Measurements from ENCODE around the gene ASTN1.

The ASTN1 gene

GRCh38 chr1:177135250-177135649, 29.3 kb downstream of the ASTN1 start:
- DNase-seq (ENCODE audit: low read depth in 1 of 2, low spot score in 1 of 2) = no peak
- no peak overlapping the region for H3K4me3 ChIP-seq (replicated peaks; ENCODE audit: insufficient read depth, low read length)
- H3K27ac ChIP-seq (replicated peaks) = no peak overlapping the region
- TF ChIP-seq SPI1 (IDR thresholded peaks at IDR 0.05; ENCODE audit: borderline replicate concordance, low read depth) (no peak), POLR2AphosphoS5 (IDR thresholded peaks at IDR 0.05; ENCODE audit: low read depth) (no peak), GABPA (IDR thresholded peaks at IDR 0.05; ENCODE audit: low read depth) (no peak)
- TF ChIP-seq, protein P1, sequence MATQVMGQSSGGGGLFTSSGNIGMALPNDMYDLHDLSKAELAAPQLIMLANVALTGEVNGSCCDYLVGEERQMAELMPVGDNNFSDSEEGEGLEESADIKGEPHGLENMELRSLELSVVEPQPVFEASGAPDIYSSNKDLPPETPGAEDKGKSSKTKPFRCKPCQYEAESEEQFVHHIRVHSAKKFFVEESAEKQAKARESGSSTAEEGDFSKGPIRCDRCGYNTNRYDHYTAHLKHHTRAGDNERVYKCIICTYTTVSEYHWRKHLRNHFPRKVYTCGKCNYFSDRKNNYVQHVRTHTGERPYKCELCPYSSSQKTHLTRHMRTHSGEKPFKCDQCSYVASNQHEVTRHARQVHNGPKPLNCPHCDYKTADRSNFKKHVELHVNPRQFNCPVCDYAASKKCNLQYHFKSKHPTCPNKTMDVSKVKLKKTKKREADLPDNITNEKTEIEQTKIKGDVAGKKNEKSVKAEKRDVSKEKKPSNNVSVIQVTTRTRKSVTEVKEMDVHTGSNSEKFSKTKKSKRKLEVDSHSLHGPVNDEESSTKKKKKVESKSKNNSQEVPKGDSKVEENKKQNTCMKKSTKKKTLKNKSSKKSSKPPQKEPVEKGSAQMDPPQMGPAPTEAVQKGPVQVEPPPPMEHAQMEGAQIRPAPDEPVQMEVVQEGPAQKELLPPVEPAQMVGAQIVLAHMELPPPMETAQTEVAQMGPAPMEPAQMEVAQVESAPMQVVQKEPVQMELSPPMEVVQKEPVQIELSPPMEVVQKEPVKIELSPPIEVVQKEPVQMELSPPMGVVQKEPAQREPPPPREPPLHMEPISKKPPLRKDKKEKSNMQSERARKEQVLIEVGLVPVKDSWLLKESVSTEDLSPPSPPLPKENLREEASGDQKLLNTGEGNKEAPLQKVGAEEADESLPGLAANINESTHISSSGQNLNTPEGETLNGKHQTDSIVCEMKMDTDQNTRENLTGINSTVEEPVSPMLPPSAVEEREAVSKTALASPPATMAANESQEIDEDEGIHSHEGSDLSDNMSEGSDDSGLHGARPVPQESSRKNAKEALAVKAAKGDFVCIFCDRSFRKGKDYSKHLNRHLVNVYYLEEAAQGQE (IDR thresholded peaks at IDR 0.05; ENCODE audit: insufficient replicate concordance, low read depth) = no peak
- TF ChIP-seq, protein P2, sequence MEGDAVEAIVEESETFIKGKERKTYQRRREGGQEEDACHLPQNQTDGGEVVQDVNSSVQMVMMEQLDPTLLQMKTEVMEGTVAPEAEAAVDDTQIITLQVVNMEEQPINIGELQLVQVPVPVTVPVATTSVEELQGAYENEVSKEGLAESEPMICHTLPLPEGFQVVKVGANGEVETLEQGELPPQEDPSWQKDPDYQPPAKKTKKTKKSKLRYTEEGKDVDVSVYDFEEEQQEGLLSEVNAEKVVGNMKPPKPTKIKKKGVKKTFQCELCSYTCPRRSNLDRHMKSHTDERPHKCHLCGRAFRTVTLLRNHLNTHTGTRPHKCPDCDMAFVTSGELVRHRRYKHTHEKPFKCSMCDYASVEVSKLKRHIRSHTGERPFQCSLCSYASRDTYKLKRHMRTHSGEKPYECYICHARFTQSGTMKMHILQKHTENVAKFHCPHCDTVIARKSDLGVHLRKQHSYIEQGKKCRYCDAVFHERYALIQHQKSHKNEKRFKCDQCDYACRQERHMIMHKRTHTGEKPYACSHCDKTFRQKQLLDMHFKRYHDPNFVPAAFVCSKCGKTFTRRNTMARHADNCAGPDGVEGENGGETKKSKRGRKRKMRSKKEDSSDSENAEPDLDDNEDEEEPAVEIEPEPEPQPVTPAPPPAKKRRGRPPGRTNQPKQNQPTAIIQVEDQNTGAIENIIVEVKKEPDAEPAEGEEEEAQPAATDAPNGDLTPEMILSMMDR (IDR thresholded peaks at IDR 0.05; ENCODE audit: insufficient read depth, low read length) = no peak
- H3K27me3 ChIP-seq (ENCODE audit: insufficient read depth, poor library complexity, severe bottlenecking) = no peaks in the 10 kb centered on the region

DNA sequence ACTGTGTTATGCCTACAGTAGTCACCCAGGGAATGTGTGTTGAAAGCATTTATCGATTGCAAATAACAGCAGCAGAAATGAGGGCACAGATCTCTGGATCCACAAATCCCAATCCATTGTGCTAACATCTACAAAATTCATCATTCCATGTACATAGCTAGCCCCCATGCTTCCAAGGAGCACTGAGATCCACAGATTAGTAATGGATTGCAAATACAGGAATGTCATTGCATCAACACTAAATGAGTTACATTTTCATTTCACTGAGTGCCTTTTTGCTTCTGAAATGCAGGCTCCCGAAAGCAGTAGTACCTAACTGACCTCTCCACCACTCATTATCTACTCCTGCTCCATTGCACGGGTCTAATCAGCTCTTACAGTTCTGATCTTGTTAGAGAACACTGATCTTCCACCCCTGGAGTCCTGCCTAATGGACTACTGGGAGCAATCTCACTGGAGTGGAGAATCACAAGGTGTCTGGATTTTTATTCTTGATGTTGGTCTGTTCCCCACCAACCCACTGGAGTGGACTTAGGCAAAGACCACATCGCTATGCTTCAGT, 30.5 kb downstream of the ASTN1 start:
- Histone ChIP-seq H3K27me3 (ENCODE audit: insufficient read depth, poor library complexity, severe bottlenecking) (no peaks in the 10 kb centered on the region), H3K27ac (replicated peaks) (no peak overlapping the region), H3K4me3 (replicated peaks; ENCODE audit: insufficient read depth, low read length) (no peak overlapping the region)
- DNase-seq (ENCODE audit: low read depth in 1 of 2, low spot score in 1 of 2) = no peak
- no peak for TF ChIP-seq GABPA (IDR thresholded peaks at IDR 0.05; ENCODE audit: low read depth)
- TF ChIP-seq, protein P2 (IDR thresholded peaks at IDR 0.05; ENCODE audit: insufficient read depth, low read length) = no peak
- TF ChIP-seq SPI1 (IDR thresholded peaks at IDR 0.05; ENCODE audit: borderline replicate concordance, low read depth) = no peak
- TF ChIP-seq, protein P1 (IDR thresholded peaks at IDR 0.05; ENCODE audit: insufficient replicate concordance, low read depth) = no peak
- no peak for TF ChIP-seq POLR2AphosphoS5 (IDR thresholded peaks at IDR 0.05; ENCODE audit: low read depth)

GRCh38 chr1:177132141-177132540, 32.4 kb downstream of the ASTN1 start:
- H3K27ac ChIP-seq (replicated peaks) = no peak overlapping the region
- no peak overlapping the region for H3K4me3 ChIP-seq (replicated peaks; ENCODE audit: insufficient read depth, low read length)
- no peak for DNase-seq (ENCODE audit: low read depth in 1 of 2, low spot score in 1 of 2)
- TF ChIP-seq SPI1 (IDR thresholded peaks at IDR 0.05; ENCODE audit: borderline replicate concordance, low read depth) (no peak), GABPA (IDR thresholded peaks at IDR 0.05; ENCODE audit: low read depth) (no peak), POLR2AphosphoS5 (IDR thresholded peaks at IDR 0.05; ENCODE audit: low read depth) (no peak)
- TF ChIP-seq, protein P1 (IDR thresholded peaks at IDR 0.05; ENCODE audit: insufficient replicate concordance, low read depth) = no peak
- TF ChIP-seq, protein P2 (IDR thresholded peaks at IDR 0.05; ENCODE audit: insufficient read depth, low read length) = no peak
- H3K27me3 ChIP-seq (ENCODE audit: insufficient read depth, poor library complexity, severe bottlenecking) = no peaks in the 10 kb centered on the region

Data from HL-60 (cell line).